Rectal smooth muscle tissue (tissue), 1 donor: ENCODE results near the gene AP2A2.

Source experiments
- H3K27ac ChIP-seq: one replicate; pipeline ENCODE4 v1.7.0; 2013; ENCODE audit warnings: low read depth, low read length, inconsistent platforms
- H3K27me3 ChIP-seq: one replicate; pipeline ENCODE4 v1.7.0; 2013; ENCODE audit warnings: low read length; ENCODE audit not compliant: control insufficient read depth, insufficient read depth
- H3K36me3 ChIP-seq: one replicate; pipeline ENCODE4 v1.7.0; 2013; ENCODE audit warnings: low read length; ENCODE audit not compliant: control insufficient read depth, insufficient read depth
- H3K4me1 ChIP-seq: one replicate; pipeline ENCODE4 v1.7.0; 2013; ENCODE audit warnings: low read length; ENCODE audit not compliant: control insufficient read depth, insufficient read depth
- H3K4me3 ChIP-seq: one replicate; pipeline ENCODE4 v1.7.0; 2013; ENCODE audit warnings: low read length
- H3K9ac ChIP-seq: one replicate; pipeline ENCODE4 v1.7.0; 2013; ENCODE audit warnings: low read length

Gene AP2A2

DNA sequence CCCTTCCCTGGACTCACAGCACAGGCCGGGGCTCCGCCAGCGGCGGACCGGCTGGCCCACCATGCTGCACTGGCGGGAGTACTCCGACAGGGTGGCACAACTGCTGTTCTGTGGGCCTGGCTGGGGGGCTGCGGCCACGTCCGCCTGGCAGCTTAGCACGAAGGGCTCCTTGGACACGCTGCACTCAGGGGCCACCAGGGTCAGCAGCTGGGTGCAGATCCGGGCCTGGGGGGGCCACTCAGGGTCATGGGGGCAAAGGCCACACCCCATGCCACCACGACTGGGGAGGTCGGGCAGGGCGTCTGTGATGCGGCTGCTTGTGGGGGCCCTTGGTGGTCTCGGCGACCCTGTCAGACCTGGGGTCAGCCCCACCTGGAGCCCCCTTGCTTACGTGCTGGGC lies 104.9 kb downstream of the AP2A2 start:
- H3K4me1 ChIP-seq: no peaks in the 10 kb centered on the region
- H3K4me3 ChIP-seq: no peak overlapping the region
- no peak overlapping the region for H3K9ac ChIP-seq
- H3K27me3 ChIP-seq: no peaks in the 10 kb centered on the region
- no peak overlapping the region for H3K27ac ChIP-seq
- H3K36me3 ChIP-seq: no peaks in the 10 kb centered on the region

DNA sequence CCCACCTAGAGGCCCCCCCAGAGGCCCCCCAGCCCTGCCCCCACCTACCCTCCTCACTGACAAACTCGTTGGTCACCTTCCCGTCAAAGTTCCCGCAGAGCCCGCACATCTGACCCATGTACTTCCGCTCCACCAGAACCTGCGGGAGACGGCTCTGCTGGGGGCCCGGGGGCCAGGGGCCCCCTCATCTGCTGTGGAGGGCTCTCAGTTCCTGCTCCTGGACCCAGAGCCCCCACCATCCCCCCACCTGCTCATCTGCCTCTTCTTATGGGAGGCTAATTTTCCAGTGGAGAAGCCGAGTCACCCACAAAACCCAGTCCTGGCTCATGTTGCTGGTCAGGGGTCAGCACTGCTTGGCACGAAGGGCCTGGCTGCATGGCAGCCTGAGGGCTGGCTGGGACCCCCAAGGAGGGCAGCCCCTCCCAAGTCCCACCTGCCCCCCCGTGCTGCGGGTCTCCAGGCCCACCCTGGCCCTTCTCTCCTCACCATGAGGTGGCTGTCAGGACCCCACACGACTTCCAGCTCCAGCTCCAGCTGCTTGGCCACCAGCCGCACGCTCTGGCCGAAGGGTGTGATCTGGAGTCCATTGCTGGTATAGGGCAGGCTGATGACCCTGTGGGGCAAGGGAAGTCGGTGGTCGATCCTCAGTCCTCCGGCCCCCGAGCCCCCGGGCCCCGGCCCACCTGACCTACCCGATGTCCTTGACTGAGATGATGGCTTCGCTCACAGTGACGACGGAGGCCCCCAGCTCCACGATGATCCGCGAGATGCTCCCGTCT lies 105.6 kb downstream of the AP2A2 start:
- H3K27ac ChIP-seq: no peak overlapping the region
- H3K27me3 ChIP-seq: no peaks in the 10 kb centered on the region
- H3K36me3 ChIP-seq: no peaks in the 10 kb centered on the region
- H3K4me1 ChIP-seq: no peaks in the 10 kb centered on the region
- H3K9ac ChIP-seq: no peak overlapping the region
- no peak overlapping the region for H3K4me3 ChIP-seq

DNA sequence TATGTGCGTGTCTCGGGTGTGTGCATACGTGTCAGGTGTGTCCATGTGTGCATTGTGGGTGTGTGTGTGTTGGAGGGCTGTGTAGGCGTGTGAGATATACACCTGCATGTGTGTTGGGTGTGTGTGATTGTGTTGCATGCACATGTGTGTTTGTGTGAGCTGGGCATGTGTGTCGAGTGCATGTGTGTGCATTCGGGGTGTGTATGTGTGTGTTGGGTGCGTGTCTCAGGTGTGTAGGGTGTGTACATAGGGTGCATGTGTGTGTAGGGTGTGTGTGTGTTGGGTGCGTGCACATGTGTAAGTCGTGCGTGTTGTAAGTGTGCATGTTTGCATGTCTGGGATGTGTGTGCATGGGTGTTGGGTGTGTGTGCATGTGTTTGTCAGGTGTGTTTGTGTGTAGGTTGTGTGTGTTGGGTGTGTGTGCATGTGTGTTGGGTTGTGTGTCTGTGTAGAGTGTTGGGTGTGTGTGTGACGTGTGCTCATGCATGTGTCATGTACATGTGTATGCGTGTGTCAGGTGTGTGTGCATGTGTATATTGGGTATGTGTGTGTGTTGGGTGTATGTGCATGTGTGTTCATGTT lies 106.7 kb downstream of the AP2A2 start:
- no peak overlapping the region for H3K9ac ChIP-seq
- H3K27me3 ChIP-seq: no peaks in the 10 kb centered on the region

DNA sequence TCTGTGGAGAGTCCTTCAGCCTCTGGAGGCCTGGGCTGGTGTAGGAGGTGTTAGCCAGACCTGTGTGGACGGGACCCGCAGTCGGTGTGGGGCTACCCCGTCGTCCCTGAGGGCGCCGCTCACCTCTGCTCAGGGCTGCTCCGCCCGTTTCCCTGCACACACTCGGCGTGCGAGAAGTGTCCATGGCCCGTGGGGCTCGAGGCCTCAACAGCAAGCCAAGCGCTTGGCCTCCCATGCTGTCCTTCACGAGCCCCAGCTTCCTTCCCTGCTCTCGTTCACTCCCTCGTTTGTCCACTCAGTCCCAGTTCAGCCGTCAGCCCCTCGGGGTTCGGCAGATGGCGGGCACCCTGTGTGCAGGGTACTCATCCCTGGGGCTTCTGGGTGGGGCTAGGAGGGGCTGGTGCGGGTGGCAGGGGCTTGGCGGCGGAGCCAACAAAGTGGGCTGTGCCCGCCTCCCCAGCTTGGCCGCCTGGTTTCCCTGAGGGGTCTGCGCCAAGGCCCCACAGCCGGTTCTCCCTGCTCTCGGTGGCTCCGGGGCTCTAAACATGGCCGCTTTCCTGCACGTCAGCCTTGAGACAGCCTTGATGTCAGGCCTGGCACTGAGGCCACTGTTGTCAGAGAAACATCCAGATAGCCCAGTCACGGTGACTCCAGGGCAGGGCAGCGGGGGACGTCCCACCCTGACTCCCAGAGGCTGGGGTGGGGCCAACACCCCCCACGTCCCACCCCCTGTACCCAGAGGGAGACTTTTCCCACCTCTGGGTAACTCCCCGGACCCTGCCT lies 107.5 kb downstream of the AP2A2 start:
- no peak overlapping the region for H3K9ac ChIP-seq
- no peak overlapping the region for H3K27ac ChIP-seq
- no peak overlapping the region for H3K4me3 ChIP-seq
- H3K4me1 ChIP-seq: no peaks in the 10 kb centered on the region
- no peaks in the 10 kb centered on the region for H3K36me3 ChIP-seq
- no peaks in the 10 kb centered on the region for H3K27me3 ChIP-seq

More for the DNA sequence above, 106.7 kb downstream of the AP2A2 start:
- Histone ChIP-seq H3K4me1 (no peaks in the 10 kb centered on the region), H3K4me3 (no peak overlapping the region), H3K36me3 (no peaks in the 10 kb centered on the region), H3K27ac (no peak overlapping the region)

DNA sequence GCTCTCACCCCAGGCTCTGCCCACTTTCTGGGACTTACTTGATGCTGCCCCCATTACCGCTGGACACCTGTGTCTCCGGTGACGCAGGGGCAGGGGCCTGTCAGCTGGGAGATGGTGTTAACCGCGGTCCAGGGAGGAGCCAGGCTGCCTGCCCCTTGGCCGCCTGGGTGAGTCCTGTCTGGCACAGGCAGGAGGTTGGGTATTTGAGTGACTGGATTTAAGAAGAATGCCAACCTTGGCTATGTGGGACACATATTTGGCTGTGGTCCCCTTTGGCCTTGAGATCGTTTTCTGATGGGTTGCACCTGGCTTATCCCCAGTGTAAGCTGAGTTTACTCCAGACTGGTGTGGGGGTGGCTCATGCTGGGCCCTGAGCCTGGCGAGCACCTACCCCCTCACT lies 108.3 kb downstream of the AP2A2 start:
- Histone ChIP-seq H3K27ac (no peak overlapping the region), H3K27me3 (no peaks in the 10 kb centered on the region), H3K4me3 (no peak overlapping the region), H3K36me3 (no peaks in the 10 kb centered on the region), H3K9ac (no peak overlapping the region), H3K4me1 (no peaks in the 10 kb centered on the region)

DNA sequence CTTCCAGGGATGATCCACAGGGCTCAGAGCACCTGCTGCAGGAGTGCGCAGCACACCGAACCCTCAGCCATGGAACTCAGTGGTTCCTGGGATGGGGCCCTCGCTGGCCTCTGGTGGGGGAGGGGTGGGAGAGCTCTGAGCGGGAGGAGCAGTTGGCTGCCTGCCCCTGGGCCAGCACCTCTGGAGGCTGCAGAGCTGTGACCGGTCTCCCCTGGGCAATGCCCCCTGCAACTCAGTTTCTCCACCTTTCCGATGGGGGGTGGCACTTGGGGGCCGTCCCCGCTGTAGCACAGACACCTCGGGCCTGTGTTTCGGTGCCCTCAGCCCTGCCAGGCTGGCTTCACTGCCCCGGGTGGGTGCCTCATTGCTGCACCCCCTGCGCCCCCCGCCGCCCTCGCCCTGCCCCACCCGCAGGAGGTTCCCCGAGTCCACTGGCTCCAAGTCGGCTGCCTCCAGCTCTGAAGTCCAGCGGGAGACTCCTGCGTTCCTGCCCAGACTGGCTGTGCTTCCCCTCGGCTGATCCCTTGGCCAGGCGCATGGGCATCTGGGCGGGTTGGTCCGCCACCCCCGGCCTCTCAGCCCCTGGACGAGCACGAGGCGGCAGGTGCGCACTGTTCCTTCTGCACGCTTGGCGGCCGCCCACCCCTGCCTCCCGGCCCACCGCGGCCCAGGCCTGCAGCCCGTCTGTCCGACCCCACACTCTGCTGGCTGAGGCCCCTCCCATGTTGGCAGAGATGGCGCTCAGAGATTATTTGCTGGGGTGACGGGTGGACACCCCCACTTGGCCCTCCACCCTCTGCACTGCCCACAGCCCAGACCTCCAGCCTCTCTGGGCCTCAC lies 109.0 kb downstream of the AP2A2 start:
- Histone ChIP-seq H3K4me3 (no peak overlapping the region), H3K27ac (no peak overlapping the region), H3K4me1 (no peaks in the 10 kb centered on the region), H3K9ac (no peak overlapping the region), H3K27me3 (no peaks in the 10 kb centered on the region), H3K36me3 (no peaks in the 10 kb centered on the region)

DNA sequence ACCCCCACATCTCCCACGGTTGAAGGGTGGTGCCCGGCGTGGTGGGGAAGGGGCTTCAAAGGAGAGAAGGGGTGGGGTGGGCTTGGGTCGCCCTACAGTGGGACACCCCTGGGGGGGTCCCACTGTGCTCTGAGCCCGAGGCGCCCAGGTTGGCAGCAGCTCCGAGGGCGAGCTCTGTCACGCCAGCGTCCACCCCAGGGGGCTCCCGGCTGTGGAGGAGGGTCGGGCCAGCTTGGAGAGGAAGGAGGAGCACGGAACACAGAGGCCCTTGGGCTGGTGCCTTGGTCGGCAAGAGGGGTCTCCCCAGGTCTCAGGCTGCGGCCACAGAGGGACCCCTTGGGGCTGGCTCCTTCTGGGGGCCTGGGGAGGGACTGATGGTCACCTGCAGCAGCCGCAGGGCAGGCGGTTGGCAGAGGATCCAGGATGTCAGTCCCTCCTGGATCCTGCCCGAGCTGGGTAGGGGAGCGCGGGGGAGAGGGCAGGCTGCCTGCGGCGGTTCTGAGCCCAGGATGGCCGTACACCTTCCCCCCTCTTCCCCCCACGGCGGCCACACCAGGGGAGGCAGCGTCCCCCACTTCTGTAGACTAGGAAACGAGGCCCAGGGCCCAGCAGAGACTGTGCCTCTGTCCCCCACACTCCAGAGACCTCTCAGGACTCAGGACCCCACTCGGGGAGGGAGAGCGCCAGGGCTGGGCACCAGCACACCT lies 110.1 kb downstream of the AP2A2 start:
- no peaks in the 10 kb centered on the region for H3K36me3 ChIP-seq
- H3K4me3 ChIP-seq: no peak overlapping the region
- no peaks in the 10 kb centered on the region for H3K27me3 ChIP-seq
- H3K9ac ChIP-seq: no peak overlapping the region
- no peaks in the 10 kb centered on the region for H3K4me1 ChIP-seq
- no peak overlapping the region for H3K27ac ChIP-seq

DNA sequence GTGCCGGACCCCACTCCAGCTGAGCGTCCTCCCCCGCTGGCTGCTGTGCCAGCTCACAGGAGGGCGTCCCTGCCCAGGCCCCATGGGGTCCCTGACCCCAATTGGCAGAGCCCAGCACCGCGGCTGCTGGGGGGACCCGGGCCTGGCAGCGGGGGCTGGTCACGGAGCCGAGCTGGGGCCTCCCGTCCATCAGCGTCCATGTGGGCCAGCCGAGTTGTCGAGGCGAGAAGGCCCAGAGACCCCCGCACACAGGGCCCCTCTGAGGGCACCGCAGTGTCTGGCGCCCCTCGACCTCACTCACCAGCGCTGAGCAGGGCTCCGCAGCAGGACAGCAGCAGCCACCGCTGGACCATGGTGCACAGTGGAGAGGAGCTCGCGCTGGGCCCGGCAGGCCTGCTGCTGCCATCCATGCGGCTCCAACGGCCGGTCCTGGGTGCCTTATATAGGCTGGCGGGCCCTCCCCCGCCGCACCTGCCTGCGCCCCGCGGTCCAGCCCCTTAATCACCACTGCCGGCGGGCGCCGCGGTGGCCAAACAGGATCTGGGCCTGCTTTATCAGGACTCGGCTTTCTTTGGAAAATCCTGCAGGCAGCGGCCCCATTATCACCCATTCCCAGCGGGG lies 110.7 kb downstream of the AP2A2 start, which contains the start of gene MUC6:
Gene MUC6, minus strand, starts transcription at position 416 of the 621 bp plus-strand sequence. Its CDS starts 63 bp downstream, at position 353.
- H3K4me1 ChIP-seq: no peaks in the 10 kb centered on the region
- H3K4me3 ChIP-seq: no peak within 1 kb of the TSS
- H3K27me3 ChIP-seq: no peaks in the 10 kb centered on the region
- H3K9ac ChIP-seq: no peak within 1 kb of the TSS
- H3K36me3 ChIP-seq: no peaks in the 10 kb centered on the region
- no peak within 1 kb of the TSS for H3K27ac ChIP-seq

DNA sequence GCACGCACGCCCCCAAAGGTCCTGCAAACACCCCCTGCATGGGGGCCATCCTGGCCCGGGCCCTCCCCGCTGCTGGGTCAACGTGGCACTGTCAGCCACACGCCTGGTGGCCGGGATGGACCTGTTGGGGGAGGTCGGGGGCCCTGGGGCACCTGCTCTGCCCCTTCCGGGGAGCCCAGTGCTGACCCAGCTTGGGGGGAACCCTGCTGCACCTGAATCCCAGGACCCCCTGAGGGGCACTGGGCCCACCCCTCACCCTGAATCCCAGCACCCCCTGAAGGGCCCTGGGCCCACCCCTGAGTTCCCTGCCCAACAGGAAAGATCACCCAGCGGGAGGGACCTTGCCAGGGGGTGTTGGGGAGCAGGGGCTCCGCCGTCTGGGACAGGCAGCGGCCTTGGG lies 111.3 kb downstream of the AP2A2 start:
- H3K27me3 ChIP-seq: peaks cover under 1% of the 10 kb centered on the region
- H3K4me3 ChIP-seq: no peak overlapping the region
- H3K27ac ChIP-seq: no peak overlapping the region
- no peak overlapping the region for H3K9ac ChIP-seq
- no peaks in the 10 kb centered on the region for H3K36me3 ChIP-seq
- H3K4me1 ChIP-seq: no peaks in the 10 kb centered on the region

DNA sequence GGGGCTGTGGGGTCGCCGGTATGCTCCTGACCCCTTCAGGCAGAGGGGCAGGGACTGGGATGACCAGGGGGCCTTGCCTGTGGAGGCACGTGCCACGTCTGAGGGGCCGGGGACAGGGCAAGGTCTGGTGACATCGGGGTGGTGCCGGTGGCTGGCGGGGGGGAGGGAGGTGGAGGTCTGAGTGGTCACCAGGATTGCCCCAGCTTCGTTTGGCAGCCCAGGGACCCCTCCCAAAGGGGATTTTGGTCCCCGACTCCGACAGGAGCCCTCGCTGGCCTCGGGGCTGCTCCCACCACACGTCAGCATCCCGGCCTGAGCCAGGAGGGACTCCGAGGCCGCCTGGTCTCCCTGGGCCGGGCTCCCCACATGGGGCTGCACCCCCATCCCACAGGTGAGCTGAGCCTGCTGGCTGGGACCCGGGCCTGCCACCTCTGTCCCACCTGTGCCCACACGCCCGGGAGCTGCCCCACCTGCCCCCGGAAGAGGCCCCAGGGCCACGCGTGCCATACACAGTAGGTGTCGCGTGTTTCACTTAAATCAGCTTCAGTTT lies 111.9 kb downstream of the AP2A2 start:
- no peaks in the 10 kb centered on the region for H3K4me1 ChIP-seq
- no peak overlapping the region for H3K4me3 ChIP-seq
- no peak overlapping the region for H3K9ac ChIP-seq
- peaks cover 3% of the 10 kb centered on the region for H3K27me3 ChIP-seq
- H3K36me3 ChIP-seq: no peaks in the 10 kb centered on the region
- H3K27ac ChIP-seq: no peak overlapping the region

DNA sequence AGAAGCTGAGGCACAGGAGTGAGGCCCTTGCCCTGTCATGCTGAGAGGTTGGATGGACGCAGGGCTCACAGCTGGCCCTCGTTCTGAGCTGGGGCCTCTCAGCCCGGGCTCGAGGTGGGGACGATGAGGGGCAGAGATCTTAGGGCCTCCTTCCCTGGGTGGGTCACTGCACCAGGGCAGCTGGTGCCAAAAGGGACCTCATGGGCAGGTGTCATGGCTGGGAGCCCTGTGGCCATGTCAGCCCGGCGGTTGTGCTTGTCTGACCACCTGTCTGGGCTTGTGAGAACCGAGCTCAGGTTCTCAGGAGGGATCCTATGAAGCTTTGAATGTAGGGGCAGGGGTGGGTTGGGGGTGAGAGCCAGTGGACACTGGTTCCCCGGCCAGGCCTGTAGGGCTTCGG lies 112.7 kb downstream of the AP2A2 start:
- no peaks in the 10 kb centered on the region for H3K36me3 ChIP-seq
- H3K4me1 ChIP-seq: no peaks in the 10 kb centered on the region
- no peak overlapping the region for H3K4me3 ChIP-seq
- no peak overlapping the region for H3K27ac ChIP-seq
- no peak overlapping the region for H3K9ac ChIP-seq
- peaks cover 3% of the 10 kb centered on the region for H3K27me3 ChIP-seq
